K562 (cell line): ENCODE measurements around the gene MAP3K2.

ENCODE experiments used
- ADNP ChIP-seq: fragments of 200-800 bp; sonication (Bioruptor generic); IDR thresholded peaks from 2 replicates; pipeline ENCODE4 v1.6.1; 2016; ENCODE audit warnings: missing genetic modification characterization, missing compliant biosample characterization
- CBX3 ChIP-seq, 2 experiments: IDR thresholded peaks; 1 replicate in 1 of 2; 2 replicates in 1 of 2; pipeline ENCODE4 v1.6.1; 2012; ENCODE audit warnings: inconsistent platforms in 2 of 2, low read length in 2 of 2, borderline replicate concordance in 1 of 2, control low read depth in 1 of 2
- EGR1 ChIP-seq: fragments of 450-650 bp; conservative IDR thresholded peaks from 2 replicates; pipeline ENCODE4 v1.6.1; 2017; ENCODE audit warnings: mild to moderate bottlenecking
- ETV5 ChIP-seq: sonication (generic); formaldehyde crosslinking; IDR thresholded peaks from 2 replicates; pipeline ENCODE4 v1.4.0; 2020; ENCODE audit warnings: low read depth, mild to moderate bottlenecking, missing genetic modification reagents
- NR2C1 ChIP-seq, 2 experiments: fragments of 450-650 bp; IDR thresholded peaks; 2 replicates each; pipeline ENCODE4 v1.6.1; 2017; ENCODE audit warnings: mild to moderate bottlenecking in 2 of 2, antibody characterized with exemption in 1 of 2, inconsistent platforms in 1 of 2, missing compliant biosample characterization in 1 of 2, missing genetic modification characterization in 1 of 2

DNA sequence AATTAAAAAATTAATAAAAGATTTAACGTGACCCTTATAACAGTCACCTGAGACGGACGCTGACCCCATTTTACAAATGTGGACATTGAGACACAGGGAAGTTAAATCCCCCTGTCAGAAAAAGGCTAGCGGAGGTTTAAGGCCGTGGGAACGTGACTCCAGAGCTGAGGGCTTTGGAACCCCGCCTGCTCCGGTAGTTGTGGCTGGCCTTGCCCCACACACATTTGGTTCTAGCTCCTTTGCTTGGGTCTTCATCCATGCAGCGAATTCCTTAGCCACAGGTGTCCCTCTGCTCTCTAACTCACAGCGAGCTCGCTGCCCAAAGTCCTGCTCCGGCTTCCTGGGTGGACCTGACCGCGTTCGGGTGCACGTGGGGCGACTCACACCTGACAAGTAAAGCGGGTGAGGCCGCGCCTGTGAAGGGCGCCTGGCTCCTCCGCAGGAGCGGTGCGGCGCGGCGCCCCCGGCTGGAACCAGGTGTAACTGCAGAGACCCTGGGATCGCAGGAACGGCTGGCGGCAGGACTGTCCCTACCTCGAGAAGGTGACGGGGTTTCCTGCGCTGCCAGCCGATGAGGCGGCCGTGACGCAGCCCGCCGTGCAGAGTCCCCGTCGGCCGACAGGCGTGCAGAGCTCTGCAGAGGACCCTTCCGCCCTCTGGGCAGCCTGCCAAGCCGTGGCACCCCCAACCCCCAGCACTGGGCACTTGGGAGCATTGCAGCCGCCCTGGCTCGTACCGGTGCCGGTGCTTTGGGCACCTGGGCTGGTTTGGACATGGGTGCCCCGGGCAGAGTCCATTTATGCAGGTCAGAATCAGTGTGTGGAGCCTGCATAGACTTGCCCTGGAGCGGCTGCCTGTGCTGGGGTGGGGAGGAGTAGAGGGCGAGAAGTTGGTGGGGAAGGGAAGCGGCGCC, 28.1 kb upstream of the MAP3K2 start:
- no peak for TF ChIP-seq EGR1
- TF ChIP-seq NR2C1 (IDR thresholded peaks at IDR 0.05), result no peak
- no peak for TF ChIP-seq NR2C1 (tag; IDR thresholded peaks at IDR 0.05)
- no peak for TF ChIP-seq ADNP
- TF ChIP-seq CBX3 (IDR thresholded peaks at IDR 0.05; ENCODE audit: borderline replicate concordance in 1 of 2, low read length in 2 of 2), result peak in 1 of 2 experiments; percentile 47; a peak in 1 of 3 replicates
- TF ChIP-seq ETV5, result no peak
